Memory B cell (primary cell): ENCODE results near the gene TLL1.

Experiments used
- ATAC-seq: fragments of 150-1000 bp; cut with Tn5 transposase; 2 replicates; pipeline ENCODE4 v1.10.0; 2021; ENCODE audit warnings: low read depth, mild to moderate bottlenecking, moderate library complexity
- DNase-seq, 2 donors: peaks; one replicate each; pipeline ENCODE4 v3.0.0; 2022; ENCODE audit warnings: low spot score in 2 of 2
- H3K27ac Mint-ChIP-seq: one replicate; pipeline ENCODE4 v1.8.0; 2022; ENCODE audit warnings: mild to moderate bottlenecking, moderate library complexity, mixed read lengths
- H3K27me3 Mint-ChIP-seq: one replicate; pipeline ENCODE4 v1.8.0; 2022; ENCODE audit warnings: mixed read lengths
- H3K36me3 Mint-ChIP-seq: one replicate; pipeline ENCODE4 v1.8.0; 2022; ENCODE audit warnings: mild to moderate bottlenecking, mixed read lengths
- H3K4me1 Mint-ChIP-seq: one replicate; pipeline ENCODE4 v1.8.0; 2022; ENCODE audit warnings: mixed read lengths
- H3K4me3 Mint-ChIP-seq: one replicate; pipeline ENCODE4 v1.8.0; 2022; ENCODE audit warnings: mild to moderate bottlenecking, moderate library complexity, mixed read lengths
- H3K9me3 Mint-ChIP-seq: one replicate; pipeline ENCODE4 v1.8.0; 2022; ENCODE audit warnings: mixed read lengths

The TLL1 gene

DNA sequence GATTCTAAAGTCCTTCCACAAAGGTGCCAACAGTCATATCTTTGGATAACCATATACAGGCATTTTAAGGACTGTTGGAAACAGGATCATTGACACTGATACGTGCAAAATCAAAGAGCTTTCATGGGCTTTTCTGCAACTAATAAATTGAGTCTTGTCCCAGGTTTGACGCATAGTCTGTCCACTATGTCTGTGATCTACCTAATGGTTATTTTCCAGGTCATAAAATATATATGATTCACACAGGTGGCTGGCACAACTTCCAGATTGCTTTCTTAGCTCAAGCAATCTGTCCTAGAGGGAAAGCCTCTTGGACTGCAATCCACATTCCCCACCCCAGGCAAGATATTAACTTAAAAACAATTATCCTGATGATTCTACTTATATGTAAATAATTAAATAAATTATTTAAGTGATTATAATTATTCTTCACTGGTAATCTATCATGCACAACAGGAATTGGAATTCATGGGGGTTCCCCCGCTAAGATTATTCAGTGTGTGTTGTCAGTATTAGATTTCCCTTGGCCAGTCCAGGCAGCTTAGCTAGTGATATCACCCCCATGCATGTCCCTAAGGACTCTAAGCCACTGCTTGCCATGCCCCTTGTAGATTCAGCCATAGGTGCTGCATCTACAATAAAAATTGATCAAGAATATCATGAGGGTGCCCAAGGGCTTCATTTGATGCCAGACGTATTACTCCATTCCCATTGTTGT is 97.8 kb downstream of the TLL1 start:
- Mint-ChIP-seq H3K27ac (no peak overlapping the region), H3K9me3 (peaks cover 7% of the 10 kb centered on the region), H3K4me3 (no peak overlapping the region), H3K4me1 (no peaks in the 10 kb centered on the region), H3K36me3 (no peaks in the 10 kb centered on the region), H3K27me3 (no peaks in the 10 kb centered on the region)
- DNase-seq = no peak
- ATAC-seq = no peak

DNA sequence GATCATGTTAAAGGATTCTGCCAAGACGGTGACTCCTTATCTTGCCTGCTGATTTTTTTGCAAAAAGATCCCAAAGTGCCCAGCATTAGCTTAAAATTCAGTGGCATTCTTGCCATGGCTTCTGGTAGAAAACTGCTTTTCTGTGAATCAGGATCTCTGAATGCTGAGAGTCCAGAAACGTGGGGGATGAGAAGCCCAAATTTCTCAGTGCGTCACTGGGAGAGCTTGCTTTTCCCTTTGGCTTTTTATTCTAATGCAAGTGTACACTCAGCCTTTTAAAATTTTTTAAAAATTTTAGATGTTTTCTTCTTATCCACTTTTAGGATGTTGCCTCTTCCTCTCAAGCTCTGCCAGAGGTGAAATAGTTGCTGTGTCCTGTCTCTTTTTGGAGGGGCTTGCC is 98.4 kb downstream of the TLL1 start:
- no peaks in the 10 kb centered on the region for H3K27me3 Mint-ChIP-seq
- H3K4me1 Mint-ChIP-seq = no peaks in the 10 kb centered on the region
- no peak for DNase-seq
- no peak overlapping the region for H3K4me3 Mint-ChIP-seq
- no peaks in the 10 kb centered on the region for H3K36me3 Mint-ChIP-seq
- no peak for ATAC-seq
- H3K27ac Mint-ChIP-seq = no peak overlapping the region
- H3K9me3 Mint-ChIP-seq = peaks cover 5% of the 10 kb centered on the region

DNA sequence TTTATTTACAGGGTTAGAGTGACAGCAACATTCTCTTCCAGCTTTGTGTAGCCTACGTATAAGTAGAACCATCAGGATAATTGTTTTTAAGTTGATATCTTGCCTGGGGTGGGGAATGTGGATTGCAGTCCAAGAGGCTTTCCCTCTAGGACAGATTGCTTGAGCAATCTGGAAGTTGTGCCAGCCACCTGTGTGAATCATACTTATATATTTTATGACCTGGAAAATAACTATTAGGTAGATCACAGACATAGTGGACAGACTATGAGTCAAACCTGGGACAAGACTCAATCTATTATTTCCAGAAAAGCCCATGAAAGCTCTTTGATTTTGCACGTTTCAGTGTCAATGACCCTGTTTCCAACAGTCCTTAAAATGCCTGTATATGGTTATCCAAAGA is 98.9 kb downstream of the TLL1 start:
- no peak for DNase-seq
- H3K36me3 Mint-ChIP-seq = no peaks in the 10 kb centered on the region

DNA sequence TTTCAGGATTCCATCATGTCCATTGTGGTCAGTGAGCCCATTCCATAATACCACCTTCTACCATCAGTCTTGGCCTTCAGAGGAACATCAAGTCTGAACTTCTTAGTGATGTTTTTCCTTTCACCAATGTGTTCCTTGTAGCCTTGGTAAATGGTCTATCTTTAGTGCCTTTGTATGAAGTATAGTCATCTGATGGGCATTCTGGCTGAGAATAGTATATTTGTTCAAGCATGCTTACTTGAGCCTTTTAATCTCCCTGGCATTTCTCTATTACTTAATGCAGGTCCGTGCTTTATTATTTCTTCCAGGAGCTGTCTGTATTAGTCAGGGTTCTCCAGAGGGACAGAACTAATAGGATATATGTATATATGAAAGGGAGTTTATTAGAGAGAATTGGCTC is 99.7 kb downstream of the TLL1 start:
- no peak overlapping the region for H3K27ac Mint-ChIP-seq
- H3K36me3 Mint-ChIP-seq = no peaks in the 10 kb centered on the region
- H3K27me3 Mint-ChIP-seq = no peaks in the 10 kb centered on the region
- H3K4me3 Mint-ChIP-seq = no peak overlapping the region
- no peak for ATAC-seq
- no peaks in the 10 kb centered on the region for H3K4me1 Mint-ChIP-seq
- peaks cover 1% of the 10 kb centered on the region for H3K9me3 Mint-ChIP-seq
- DNase-seq = no peak

More for the DNA sequence above, 98.9 kb downstream of the TLL1 start:
- no peak for ATAC-seq
- H3K4me1 Mint-ChIP-seq = no peaks in the 10 kb centered on the region
- no peaks in the 10 kb centered on the region for H3K27me3 Mint-ChIP-seq
- no peak overlapping the region for H3K27ac Mint-ChIP-seq
- H3K9me3 Mint-ChIP-seq = peaks cover 4% of the 10 kb centered on the region
- no peak overlapping the region for H3K4me3 Mint-ChIP-seq

DNA sequence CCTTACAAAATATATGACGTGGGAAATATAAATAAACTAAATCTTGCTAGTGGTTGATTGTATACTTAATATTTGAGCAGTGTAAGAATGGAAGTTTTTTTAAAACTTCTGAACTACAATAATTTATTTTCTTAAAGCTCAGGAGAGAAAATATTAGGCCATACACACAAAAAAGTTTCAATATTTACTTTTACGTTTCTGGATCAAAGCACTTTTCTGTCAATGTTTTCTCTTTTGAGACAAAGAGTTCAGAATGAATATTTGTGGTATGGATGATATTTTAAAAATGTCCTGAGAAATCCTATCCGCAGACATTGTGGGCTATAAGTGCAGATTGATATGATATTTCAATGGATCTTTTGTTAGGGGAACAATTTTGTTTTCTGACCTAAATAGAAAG is 109.9 kb downstream of the TLL1 start:
- Mint-ChIP-seq H3K9me3 (no peaks in the 10 kb centered on the region), H3K36me3 (no peaks in the 10 kb centered on the region)
- ATAC-seq = no peak

DNA sequence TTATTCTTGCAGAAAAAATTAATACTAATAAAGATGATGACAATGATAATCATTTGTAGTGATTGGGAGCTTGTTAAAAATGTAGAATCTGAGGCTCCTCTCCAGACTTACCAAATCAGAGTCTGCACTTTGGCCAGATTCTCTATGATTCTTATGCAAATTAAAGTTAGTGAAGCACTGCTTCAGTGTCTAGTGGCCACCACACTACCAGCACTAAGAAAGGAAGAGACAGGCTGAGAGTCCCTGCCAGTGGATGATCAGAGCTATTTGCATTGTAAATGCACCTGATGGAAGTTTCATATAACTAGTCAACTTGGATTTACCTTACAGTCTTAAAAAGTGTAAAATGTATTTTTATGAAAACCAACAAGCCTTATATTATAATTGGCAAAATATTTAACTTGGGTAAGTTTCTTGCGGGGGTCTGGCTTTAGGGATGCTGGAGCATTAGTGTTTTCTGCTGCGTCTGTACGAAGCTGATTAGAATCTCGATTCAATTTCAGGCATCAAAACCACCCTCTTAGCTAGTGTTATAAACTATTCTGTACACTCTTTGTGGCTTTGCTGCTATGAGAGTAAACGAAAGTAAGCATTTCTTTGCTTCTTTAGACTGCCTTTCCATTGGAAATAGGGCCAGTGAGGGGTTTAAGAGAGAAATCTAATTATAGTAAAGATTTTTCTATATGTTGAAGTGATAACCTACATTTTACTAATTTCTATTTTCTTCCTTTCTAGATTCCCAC is 114.1 kb downstream of the TLL1 start:
- DNase-seq = no peak
- Mint-ChIP-seq H3K4me3 (no peak overlapping the region), H3K36me3 (no peaks in the 10 kb centered on the region), H3K27ac (no peak overlapping the region), H3K27me3 (no peaks in the 10 kb centered on the region), H3K9me3 (no peaks in the 10 kb centered on the region), H3K4me1 (no peaks in the 10 kb centered on the region)
- ATAC-seq = no peak

More for the DNA sequence above, 109.9 kb downstream of the TLL1 start:
- H3K27ac Mint-ChIP-seq = no peak overlapping the region
- no peak for DNase-seq
- H3K4me1 Mint-ChIP-seq = no peaks in the 10 kb centered on the region
- H3K27me3 Mint-ChIP-seq = no peaks in the 10 kb centered on the region
- no peak overlapping the region for H3K4me3 Mint-ChIP-seq

DNA sequence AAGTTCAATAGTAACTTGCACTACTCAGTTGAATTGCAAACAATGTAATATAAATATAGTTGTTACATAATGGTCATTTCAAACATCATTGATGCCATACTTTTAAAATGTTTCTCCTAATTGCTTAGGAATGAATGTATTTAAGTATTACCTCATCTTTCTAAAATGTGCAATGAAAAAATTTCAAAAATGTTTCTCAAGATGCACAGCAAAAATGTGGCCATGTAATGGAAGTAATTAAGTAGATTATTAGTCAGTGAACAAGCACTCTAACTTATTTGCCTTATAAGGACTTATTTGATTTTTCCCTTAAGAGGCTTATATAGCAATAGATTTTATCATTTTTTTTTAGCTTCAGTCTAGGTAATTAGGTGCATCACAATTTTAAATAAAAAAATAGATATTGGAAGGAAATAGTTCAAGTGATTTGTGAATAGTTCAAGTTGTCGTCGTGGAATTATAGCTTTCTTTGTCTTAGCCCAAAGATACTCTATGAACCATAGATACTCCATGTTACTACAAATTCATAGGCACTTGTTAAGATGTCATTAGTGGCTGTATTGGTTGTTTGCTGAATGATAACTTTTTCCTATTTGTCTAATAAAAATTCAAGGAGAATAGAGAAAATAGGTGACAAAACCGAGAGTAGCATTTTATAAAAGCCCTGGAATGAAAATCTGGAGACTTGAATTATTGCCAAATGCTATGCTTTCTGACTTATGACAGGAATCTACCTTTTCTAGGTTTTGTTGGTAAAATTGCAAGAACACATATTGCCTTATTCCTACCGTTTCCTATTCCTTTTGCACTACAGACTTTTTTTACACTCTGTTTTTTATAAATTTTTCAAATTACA is 118.5 kb downstream of the TLL1 start:
- ATAC-seq = no peak
- H3K4me1 Mint-ChIP-seq = no peaks in the 10 kb centered on the region

DNA sequence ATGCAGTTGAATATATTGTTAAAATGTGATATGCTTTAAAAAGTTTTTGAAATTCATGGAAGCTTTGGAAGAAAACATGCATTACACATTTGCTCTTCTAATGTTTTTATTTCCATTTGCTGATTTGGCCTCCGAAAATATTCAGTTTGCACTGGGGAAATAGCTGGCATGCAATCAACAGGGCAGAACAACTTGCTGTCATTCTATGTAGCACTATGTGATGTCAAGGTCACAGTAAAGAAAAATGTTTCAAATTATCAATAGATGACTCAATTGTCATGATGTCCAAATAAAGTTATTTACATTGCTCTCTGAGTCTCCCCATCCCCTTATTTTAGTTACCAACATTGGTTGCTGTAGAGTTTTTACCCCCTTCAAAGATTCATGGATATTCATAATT is 119.2 kb downstream of the TLL1 start:
- H3K27ac Mint-ChIP-seq = no peak overlapping the region
- no peaks in the 10 kb centered on the region for H3K9me3 Mint-ChIP-seq
- H3K4me1 Mint-ChIP-seq = no peaks in the 10 kb centered on the region
- ATAC-seq (no peak), DNase-seq (no peak)
- H3K36me3 Mint-ChIP-seq = no peaks in the 10 kb centered on the region
- no peaks in the 10 kb centered on the region for H3K27me3 Mint-ChIP-seq
- no peak overlapping the region for H3K4me3 Mint-ChIP-seq

More for the DNA sequence above, 118.5 kb downstream of the TLL1 start:
- no peak overlapping the region for H3K27ac Mint-ChIP-seq
- H3K9me3 Mint-ChIP-seq = no peaks in the 10 kb centered on the region
- H3K36me3 Mint-ChIP-seq = no peaks in the 10 kb centered on the region
- DNase-seq = no peak
- no peak overlapping the region for H3K4me3 Mint-ChIP-seq
- no peaks in the 10 kb centered on the region for H3K27me3 Mint-ChIP-seq

DNA sequence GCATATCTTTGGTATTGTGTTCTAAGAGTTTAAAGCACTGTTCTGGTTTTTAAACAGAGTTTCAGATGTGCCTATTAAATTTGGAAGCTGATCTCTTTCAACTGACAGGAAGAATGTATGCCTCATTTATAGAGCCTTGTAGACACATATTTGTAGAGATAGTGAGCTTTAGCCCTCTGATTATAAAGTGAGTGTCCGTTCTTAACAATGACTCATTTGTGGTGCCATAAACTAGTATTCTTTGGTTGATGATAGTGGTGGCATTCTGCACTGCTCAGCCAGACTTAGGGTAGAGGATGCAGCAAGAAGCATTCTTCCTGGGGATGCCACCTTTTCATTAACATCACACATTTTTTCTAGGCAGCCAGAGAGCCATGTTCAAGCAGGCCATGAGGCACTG is 121.7 kb downstream of the TLL1 start:
- no peak for DNase-seq
- no peak overlapping the region for H3K4me3 Mint-ChIP-seq
- H3K36me3 Mint-ChIP-seq = no peaks in the 10 kb centered on the region
- H3K27ac Mint-ChIP-seq = no peak overlapping the region
- H3K27me3 Mint-ChIP-seq = no peaks in the 10 kb centered on the region
- H3K4me1 Mint-ChIP-seq = no peaks in the 10 kb centered on the region
- ATAC-seq = no peak
- H3K9me3 Mint-ChIP-seq = no peaks in the 10 kb centered on the region

DNA sequence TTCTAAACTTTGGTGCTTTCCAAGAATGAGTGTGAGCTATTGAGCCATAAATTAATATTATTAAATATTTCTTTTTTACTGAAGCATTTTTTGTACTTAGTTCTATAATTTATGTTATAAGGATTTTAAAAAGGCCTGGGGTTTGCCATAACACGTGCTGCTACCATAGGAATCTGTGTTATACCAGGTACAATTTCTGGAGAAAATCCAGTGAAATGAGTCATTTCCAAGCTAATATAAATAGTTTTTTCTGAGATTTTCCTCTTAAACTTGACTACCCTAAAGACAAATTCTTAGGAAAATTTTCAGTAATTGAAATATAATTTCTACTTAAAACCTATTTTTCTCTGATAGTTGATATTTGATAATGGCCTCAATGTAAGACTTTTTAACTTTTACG is 130.8 kb downstream of the TLL1 start:
- no peaks in the 10 kb centered on the region for H3K9me3 Mint-ChIP-seq
- H3K27me3 Mint-ChIP-seq = no peaks in the 10 kb centered on the region
- no peak for DNase-seq
- no peaks in the 10 kb centered on the region for H3K4me1 Mint-ChIP-seq
- H3K27ac Mint-ChIP-seq = no peak overlapping the region
- no peak for ATAC-seq
- H3K4me3 Mint-ChIP-seq = no peak overlapping the region
- no peaks in the 10 kb centered on the region for H3K36me3 Mint-ChIP-seq

DNA sequence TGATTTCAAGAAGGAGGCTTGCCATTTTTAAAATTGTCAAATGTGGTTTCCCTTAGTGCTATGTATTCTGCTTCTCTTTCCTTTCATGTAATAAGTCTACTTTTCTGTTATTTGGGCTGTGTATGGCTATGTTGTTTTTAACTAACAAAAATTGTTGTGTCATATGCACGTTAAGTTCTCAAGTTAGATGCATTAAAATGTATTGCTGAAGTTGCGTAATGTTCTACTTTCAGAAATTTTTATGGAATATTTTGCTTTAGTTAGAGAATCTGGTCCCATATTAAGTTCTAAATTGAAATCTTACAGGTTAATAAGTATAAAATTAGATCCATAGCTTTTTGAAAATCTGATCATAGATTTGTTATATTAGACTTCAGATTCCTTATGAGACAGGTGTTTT is 133.2 kb downstream of the TLL1 start:
- Mint-ChIP-seq H3K4me3 (no peak overlapping the region), H3K4me1 (no peaks in the 10 kb centered on the region), H3K27me3 (no peaks in the 10 kb centered on the region), H3K9me3 (no peaks in the 10 kb centered on the region), H3K36me3 (no peaks in the 10 kb centered on the region), H3K27ac (no peak overlapping the region)
- DNase-seq = no peak
- no peak for ATAC-seq

DNA sequence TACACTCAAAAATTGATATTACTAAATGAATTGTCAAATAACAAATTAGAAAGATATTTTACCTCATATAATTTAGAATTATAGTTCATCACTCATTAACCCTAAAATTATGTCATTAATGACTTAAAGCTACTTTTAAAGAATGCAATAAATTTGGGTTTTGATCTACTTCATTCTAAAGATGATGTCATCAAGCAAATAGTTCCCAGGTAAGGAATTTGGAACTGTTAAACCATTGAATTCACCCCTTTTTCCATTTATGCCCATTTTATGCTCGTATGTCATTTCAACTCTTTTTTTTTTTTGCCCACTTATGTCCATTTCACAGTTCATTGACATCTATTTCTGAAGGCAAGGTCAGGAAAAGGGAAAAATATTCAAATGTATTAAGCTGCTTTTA is 135.5 kb downstream of the TLL1 start:
- Mint-ChIP-seq H3K9me3 (peaks cover 1% of the 10 kb centered on the region), H3K36me3 (no peaks in the 10 kb centered on the region), H3K4me1 (no peaks in the 10 kb centered on the region), H3K27me3 (no peaks in the 10 kb centered on the region), H3K4me3 (no peak overlapping the region), H3K27ac (no peak overlapping the region)
- no peak for DNase-seq
- no peak for ATAC-seq

DNA sequence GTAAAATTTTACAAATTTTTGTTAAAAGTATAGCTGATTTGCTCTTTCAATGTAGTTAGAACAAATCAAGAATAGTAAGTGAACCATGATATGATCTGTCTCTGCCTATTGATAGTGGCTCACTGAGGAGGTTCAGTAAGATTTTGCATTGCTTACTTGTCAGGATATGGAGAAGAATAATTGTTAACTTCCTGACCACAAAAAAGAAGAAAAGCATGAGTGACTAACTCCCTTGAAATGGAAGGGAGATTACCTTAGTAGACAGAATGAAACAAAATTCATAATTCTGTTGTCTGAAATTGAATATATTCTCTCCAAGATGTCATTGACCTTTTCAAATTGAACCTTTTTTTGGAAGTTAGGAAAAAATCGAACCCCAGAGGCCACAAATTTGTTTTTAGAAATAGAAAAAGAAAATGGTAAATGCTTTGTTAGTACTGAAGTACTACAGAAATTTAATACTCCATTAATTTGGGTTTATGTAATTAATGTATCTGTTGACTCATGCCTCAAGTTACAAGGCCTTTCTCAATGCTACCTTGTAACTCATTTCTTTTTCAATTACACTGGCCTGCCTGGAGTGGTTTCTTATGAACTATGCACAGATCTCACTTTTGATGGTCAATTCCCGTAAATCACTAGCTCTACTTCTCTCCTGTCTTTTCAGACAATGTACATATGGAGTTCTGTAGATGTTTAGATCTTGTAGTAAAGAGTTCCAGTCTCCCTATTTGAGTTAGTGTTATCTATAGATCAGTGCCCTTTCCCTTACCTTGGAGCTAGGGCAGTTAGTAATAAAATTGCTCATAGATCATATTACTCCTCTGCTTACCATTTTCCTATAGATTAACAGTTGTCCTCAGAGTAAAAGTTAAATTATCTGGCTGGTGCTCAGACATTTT is 139.3 kb downstream of the TLL1 start:
- Mint-ChIP-seq H3K36me3 (no peaks in the 10 kb centered on the region), H3K4me1 (no peaks in the 10 kb centered on the region), H3K27ac (no peak overlapping the region), H3K27me3 (no peaks in the 10 kb centered on the region), H3K9me3 (peaks cover 1% of the 10 kb centered on the region), H3K4me3 (no peak overlapping the region)
- DNase-seq (no peak), ATAC-seq (no peak)
